NK-92 (cell line): ENCODE measurements around the gene RUNX2.

Experiments used
- DNase-seq: peaks from one replicate; lab custom pipeline; 2025; ENCODE audit not compliant: unreplicated experiment; lab: John Stamatoyannopoulos, UW

The RUNX2 gene

GRCh38 chr6:45351076-45351475, 22.9 kb downstream of the RUNX2 start:
- DNase-seq = no peak

- DNase-seq = no peak
Measured at GRCh38 chr6:45351667-45352066, 23.5 kb downstream of the RUNX2 start.

- no peak for DNase-seq
Measured at GRCh38 chr6:45353654-45354053, 25.5 kb downstream of the RUNX2 start.

GRCh38 chr6:45364466-45364865, 36.3 kb downstream of the RUNX2 start:
- DNase-seq = no peak

GRCh38 chr6:45365036-45365435, 36.9 kb downstream of the RUNX2 start:
- DNase-seq = no peak

- no peak for DNase-seq
Measured at GRCh38 chr6:45366534-45366933, 38.4 kb downstream of the RUNX2 start.

- DNase-seq = no peak
Measured at GRCh38 chr6:45367999-45368398, 39.9 kb downstream of the RUNX2 start.

GRCh38 chr6:45369870-45370269, 41.7 kb downstream of the RUNX2 start:
- no peak for DNase-seq

GRCh38 chr6:45371924-45372573, 43.9 kb downstream of the RUNX2 start:
- DNase-seq = no peak

GRCh38 chr6:45375449-45375848, 47.3 kb downstream of the RUNX2 start:
- DNase-seq = no peak

GRCh38 chr6:45376310-45377042, 48.3 kb downstream of the RUNX2 start:
- no peak for DNase-seq

GRCh38 chr6:45377043-45377553, 49.0 kb downstream of the RUNX2 start:
- DNase-seq = no peak

GRCh38 chr6:45377554-45378333, 49.6 kb downstream of the RUNX2 start, which contains the start of gene SUPT3H:
TSS of gene SUPT3H (minus strand) at chr6:45377934.
- DNase-seq = peak; percentile 71

- no peak for DNase-seq
Measured at GRCh38 chr6:45378334-45378926, 50.3 kb downstream of the RUNX2 start.

GRCh38 chr6:45382391-45382790, 54.3 kb downstream of the RUNX2 start:
- DNase-seq = no peak

GRCh38 chr6:45386501-45386900, 58.4 kb downstream of the RUNX2 start:
- no peak for DNase-seq

GRCh38 chr6:45387236-45387635, 59.1 kb downstream of the RUNX2 start:
- DNase-seq = no peak

- no peak for DNase-seq
Measured at GRCh38 chr6:45388328-45388727, 60.2 kb downstream of the RUNX2 start.

GRCh38 chr6:45394586-45395095, 66.5 kb downstream of the RUNX2 start:
- no peak for DNase-seq

- no peak for DNase-seq
Measured at GRCh38 chr6:45398075-45398813, 70.1 kb downstream of the RUNX2 start.
